ENCODE measurements around the gene TMEM138.

Gene TMEM138

GRCh38 chr11:61372659-61373420 lies 10.7 kb downstream of the TMEM138 start:
- no peaks in the 10 kb centered on the region for H3K27me3 ChIP-seq (ENCODE audit: insufficient read depth, poor library complexity, severe bottlenecking)
- H3K27ac ChIP-seq (replicated peaks) = no peak overlapping the region
- TF ChIP-seq POLR2AphosphoS5 (IDR thresholded peaks at IDR 0.05; ENCODE audit: low read depth) = no peak
- TF ChIP-seq GABPA (IDR thresholded peaks at IDR 0.05; ENCODE audit: low read depth) = no peak
- no peak for TF ChIP-seq REST (IDR thresholded peaks at IDR 0.05; ENCODE audit: insufficient replicate concordance, low read depth)
- TF ChIP-seq SPI1 (IDR thresholded peaks at IDR 0.05; ENCODE audit: borderline replicate concordance, low read depth) = no peak
- TF ChIP-seq, protein P1, sequence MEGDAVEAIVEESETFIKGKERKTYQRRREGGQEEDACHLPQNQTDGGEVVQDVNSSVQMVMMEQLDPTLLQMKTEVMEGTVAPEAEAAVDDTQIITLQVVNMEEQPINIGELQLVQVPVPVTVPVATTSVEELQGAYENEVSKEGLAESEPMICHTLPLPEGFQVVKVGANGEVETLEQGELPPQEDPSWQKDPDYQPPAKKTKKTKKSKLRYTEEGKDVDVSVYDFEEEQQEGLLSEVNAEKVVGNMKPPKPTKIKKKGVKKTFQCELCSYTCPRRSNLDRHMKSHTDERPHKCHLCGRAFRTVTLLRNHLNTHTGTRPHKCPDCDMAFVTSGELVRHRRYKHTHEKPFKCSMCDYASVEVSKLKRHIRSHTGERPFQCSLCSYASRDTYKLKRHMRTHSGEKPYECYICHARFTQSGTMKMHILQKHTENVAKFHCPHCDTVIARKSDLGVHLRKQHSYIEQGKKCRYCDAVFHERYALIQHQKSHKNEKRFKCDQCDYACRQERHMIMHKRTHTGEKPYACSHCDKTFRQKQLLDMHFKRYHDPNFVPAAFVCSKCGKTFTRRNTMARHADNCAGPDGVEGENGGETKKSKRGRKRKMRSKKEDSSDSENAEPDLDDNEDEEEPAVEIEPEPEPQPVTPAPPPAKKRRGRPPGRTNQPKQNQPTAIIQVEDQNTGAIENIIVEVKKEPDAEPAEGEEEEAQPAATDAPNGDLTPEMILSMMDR (IDR thresholded peaks at IDR 0.05; ENCODE audit: insufficient read depth, low read length) = no peak
- DNase-seq (ENCODE audit: low read depth in 1 of 2, low spot score in 1 of 2) = no peak
- H3K4me3 ChIP-seq (replicated peaks; ENCODE audit: insufficient read depth, low read length) = no peak overlapping the region

DNA sequence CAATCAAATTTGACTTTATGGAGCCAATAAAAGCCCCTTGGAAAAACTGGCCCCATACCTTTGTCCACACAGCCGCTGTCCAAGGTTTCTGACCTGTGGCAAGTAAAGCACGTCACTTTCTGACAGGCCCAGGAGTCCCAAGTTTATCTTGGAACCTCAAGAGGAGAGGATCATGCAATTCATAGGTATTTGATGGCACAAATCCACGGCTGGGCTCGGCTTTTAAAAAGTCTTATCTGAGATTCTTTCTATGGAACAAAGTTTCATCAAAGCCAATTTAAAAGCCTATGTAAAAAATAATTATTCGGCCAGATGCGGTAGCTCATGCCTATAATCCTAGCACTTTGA lies 13.6 kb downstream of the TMEM138 start:
- peak; percentile 63 for TF ChIP-seq REST (IDR thresholded peaks at IDR 0.05; ENCODE audit: insufficient replicate concordance, low read depth)
- TF ChIP-seq SPI1 (IDR thresholded peaks at IDR 0.05; ENCODE audit: borderline replicate concordance, low read depth) = no peak
- DNase-seq (ENCODE audit: low read depth in 1 of 2, low spot score in 1 of 2) = no peak
- Histone ChIP-seq H3K27ac (replicated peaks) (no peak overlapping the region), H3K4me3 (replicated peaks; ENCODE audit: insufficient read depth, low read length) (no peak overlapping the region), H3K27me3 (ENCODE audit: insufficient read depth, poor library complexity, severe bottlenecking) (no peaks in the 10 kb centered on the region)

- H3K27ac ChIP-seq (replicated peaks) = peak overlapping the region; percentile 36; the same call in 1 of the 2 replicates
- TF ChIP-seq POLR2AphosphoS5 (IDR thresholded peaks at IDR 0.05; ENCODE audit: low read depth) (no peak), GABPA (IDR thresholded peaks at IDR 0.05; ENCODE audit: low read depth) (no peak), REST (IDR thresholded peaks at IDR 0.05; ENCODE audit: insufficient replicate concordance, low read depth) (no peak), SPI1 (IDR thresholded peaks at IDR 0.05; ENCODE audit: borderline replicate concordance, low read depth) (no peak)
- TF ChIP-seq, protein P1 (IDR thresholded peaks at IDR 0.05; ENCODE audit: insufficient read depth, low read length) = no peak
These were observed 15.4 kb downstream of the TMEM138 start for GRCh38 chr11:61377461-61378160.

More at GRCh38 chr11:61377461-61378160, 15.4 kb downstream of the TMEM138 start:
- no peak for DNase-seq (ENCODE audit: low read depth in 1 of 2, low spot score in 1 of 2)
- no peak overlapping the region for H3K4me3 ChIP-seq (replicated peaks; ENCODE audit: insufficient read depth, low read length)
- no peaks in the 10 kb centered on the region for H3K27me3 ChIP-seq (ENCODE audit: insufficient read depth, poor library complexity, severe bottlenecking)
